HUDEP-2 (cell line): ENCODE results near the gene SPAG16.

Experiments used
- DNase-seq, 76 experiments: peaks; one replicate each; lab custom pipeline; 2025; ENCODE audit not compliant: unreplicated experiment in 76 of 76; lab: John Stamatoyannopoulos, UW

Gene SPAG16

DNA sequence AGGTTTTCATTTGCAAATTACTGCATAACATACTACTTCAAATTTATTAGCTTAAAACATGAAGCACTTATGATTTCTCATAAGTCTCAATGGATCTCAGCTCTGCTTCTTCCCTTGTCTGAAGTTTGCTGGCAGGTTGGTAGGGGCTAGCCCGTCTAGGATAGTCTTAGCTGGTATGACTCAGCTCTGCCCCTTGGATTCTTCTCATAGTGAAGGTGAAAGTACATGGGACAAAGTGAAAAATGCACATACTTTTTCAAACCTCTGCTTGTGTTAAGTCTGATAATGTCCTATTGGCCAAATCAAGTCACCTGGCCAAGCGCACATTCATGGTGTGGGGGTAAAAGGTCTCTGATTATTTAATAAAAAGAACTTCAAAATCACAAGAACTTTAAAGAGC, 941.8 kb downstream of the SPAG16 start:
- no peak for DNase-seq

GRCh38 chr2:214232271-214232670, 948.0 kb downstream of the SPAG16 start:
- no peak for DNase-seq

DNA sequence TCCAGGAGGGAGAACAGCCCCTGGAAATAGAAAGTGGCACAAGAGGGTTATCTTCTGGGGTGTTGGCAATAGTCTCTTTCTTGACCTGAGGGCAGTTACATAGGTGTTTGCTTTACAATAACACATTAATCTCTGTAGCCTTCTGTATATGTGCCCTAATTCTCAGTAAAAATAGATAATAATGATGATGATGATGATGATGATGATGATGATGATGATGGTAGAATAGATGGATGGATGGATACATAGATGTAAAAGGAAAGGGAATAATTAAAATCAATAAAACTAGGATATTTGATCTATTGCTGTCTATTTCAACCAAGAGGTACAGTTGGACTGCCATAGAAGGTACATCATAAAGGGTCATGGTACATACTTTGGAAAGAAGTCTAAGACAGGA, 948.9 kb downstream of the SPAG16 start:
- no peak for DNase-seq

DNA sequence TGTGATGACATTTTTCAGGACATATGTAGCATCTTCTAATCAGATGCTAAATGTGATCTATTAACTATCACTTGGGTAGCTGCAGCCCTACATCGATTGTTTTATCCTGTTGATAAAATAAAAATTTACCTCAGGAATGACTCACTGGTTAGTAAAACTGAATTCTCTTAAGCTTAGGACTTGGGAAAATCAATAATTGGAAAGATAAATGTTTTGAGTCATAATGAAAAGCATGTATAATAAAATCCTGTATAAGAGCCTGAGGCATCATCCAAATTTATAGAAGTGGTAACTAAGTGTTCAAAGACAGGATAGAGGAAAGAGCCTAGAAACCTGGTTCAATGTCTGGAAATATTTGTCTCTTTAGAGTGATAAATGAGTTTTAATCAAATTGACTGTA, 958.5 kb downstream of the SPAG16 start:
- DNase-seq: no peak

DNA sequence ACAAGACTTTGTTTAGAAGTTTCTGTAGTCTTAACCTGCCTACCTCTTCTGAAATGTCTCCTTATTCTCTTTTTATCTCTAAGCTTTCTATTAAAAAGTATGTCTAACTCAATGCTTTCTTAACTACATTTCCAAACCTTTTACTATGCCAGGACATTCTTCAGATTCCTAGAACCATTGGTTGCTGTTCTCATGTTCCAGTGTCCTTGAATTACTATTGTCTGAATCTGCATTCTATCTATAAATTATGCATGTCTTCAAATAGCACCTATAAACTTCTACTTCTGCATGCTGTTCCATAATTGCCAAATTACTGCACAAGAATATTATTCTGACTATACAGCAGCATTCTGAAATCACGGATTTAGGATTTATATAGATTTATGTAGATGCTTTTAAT, 960.6 kb downstream of the SPAG16 start:
- DNase-seq: no peak

GRCh38 chr2:214246417-214246816, 962.2 kb downstream of the SPAG16 start:
- DNase-seq: no peak

GRCh38 chr2:214247531-214247930, 963.3 kb downstream of the SPAG16 start:
- DNase-seq: no peak

- DNase-seq: no peak
Observed at GRCh38 chr2:214255046-214255445, 970.8 kb downstream of the SPAG16 start.

GRCh38 chr2:214261683-214262082, 977.4 kb downstream of the SPAG16 start:
- no peak for DNase-seq

GRCh38 chr2:214264171-214264570, 979.9 kb downstream of the SPAG16 start:
- DNase-seq: no peak

DNA sequence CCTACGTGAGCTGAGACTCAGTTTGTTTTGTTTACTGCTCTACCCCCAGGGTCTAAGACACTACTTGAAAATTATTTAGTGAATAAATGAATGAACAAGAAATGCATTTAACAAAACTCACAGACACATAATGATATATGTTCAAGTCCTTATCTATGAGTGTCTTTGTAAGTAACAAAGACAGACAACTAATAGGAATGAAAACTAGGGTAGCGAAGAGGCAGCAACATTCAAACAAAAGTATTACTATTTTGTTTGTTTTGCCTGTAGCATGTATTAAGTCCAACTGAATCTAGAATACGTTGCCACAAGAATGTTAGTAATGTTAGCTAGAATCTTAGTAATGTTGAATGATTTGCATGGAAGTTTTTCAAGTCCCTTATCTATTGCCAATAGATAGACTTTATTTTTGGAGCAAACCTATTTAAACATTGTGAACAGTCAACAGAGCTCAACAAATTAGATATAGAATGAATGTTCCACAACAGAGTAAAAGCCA, 981.8 kb downstream of the SPAG16 start:
- no peak for DNase-seq

- DNase-seq: no peak
Observed at GRCh38 chr2:214277880-214278279, 993.6 kb downstream of the SPAG16 start.

- no peak for DNase-seq
Observed at GRCh38 chr2:214286011-214286410, 1001.7 kb downstream of the SPAG16 start.

DNA sequence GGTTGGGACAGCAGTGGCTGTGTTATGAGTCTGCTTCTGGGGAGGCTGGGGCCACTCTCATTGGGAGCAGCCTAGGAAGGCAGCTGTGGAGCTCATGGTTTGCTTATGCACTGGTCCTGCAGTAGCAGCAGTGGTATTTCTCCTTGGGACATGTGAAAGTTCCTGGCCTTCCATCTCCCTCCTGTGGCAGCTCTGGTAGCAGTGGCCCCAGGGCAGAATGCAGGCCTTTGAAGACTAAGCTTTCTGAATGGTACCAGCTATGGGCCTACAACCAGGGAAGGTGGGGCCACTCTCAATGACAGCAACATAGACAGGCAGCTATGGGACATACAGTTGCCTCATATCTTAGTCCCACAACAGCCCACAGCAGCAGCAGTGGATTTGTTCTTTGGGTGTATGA, 1009.3 kb downstream of the SPAG16 start:
- no peak for DNase-seq

GRCh38 chr2:214294426-214294825, 1010.2 kb downstream of the SPAG16 start:
- no peak for DNase-seq

- no peak for DNase-seq
Observed at GRCh38 chr2:214297423-214297822, 1013.2 kb downstream of the SPAG16 start.

GRCh38 chr2:214310319-214310718, 1026.1 kb downstream of the SPAG16 start:
- no peak for DNase-seq

- DNase-seq: no peak
Observed at GRCh38 chr2:214311031-214311533, 1026.8 kb downstream of the SPAG16 start.

DNA sequence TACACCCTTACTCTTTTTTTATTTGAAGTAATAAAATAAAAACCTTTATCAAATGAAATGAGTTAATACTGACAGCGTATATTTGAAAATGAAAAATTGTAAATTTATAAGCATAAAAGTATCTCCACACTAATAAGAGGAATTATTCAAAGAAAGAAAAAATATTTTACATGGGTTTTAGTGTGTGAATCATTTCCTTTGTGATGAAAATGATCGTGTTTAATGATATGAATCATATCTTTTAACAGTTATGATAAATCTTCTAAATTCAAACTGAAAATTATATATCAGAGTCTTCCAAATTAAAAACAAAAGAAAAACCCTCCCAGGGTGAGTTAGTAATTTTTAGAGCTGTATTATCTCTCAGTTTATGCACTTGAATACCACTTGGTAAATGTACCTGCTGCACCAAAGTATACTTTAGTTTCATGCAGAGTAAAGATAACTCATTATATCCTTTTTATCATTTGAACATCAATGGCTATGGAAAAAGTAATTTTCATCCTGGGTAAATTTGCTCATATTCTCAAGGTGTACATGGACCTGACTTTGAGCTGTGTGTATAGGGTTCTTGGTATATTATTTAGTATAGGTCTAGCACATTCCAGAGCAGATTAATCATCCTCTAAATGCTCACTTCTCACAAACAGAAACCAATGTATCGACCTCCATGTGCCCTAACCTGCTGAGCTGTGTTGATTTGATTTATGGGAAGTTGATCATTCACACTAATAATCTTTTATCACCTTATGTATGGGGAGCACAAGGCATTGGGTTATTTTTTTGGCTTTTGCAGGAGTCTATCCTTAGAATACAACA, 1027.9 kb downstream of the SPAG16 start:
- no peak for DNase-seq

DNA sequence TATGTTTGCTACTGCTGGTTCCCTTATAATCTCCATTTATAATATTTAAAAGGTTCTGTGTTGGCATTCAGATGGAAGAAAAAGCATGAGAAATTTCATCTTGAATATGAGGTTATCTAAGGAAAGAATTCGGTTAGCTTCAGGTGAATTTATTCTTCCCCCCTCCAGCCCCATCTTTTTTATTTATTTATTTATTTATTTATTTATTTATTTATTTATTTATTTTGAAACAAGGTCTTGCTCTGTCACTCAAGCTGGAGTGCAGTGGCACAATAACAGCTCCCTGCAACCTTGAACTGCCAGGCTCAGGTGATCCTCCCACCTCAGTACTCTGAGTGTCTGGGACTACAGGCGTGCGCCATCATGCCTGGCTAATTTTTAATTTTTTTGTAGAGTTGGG, 1031.1 kb downstream of the SPAG16 start:
- DNase-seq: no peak

GRCh38 chr2:214320211-214320610, 1035.9 kb downstream of the SPAG16 start:
- no peak for DNase-seq

- no peak for DNase-seq
Observed at GRCh38 chr2:214322662-214323061, 1038.4 kb downstream of the SPAG16 start.
